ENCODE results near the gene HDAC5.
"Not testable (repeated sequence)": the region's sequence is repeated elsewhere in the genome, so short reads cannot be mapped to it uniquely, and the experiment has no call there.

HDAC5 gene

DNA sequence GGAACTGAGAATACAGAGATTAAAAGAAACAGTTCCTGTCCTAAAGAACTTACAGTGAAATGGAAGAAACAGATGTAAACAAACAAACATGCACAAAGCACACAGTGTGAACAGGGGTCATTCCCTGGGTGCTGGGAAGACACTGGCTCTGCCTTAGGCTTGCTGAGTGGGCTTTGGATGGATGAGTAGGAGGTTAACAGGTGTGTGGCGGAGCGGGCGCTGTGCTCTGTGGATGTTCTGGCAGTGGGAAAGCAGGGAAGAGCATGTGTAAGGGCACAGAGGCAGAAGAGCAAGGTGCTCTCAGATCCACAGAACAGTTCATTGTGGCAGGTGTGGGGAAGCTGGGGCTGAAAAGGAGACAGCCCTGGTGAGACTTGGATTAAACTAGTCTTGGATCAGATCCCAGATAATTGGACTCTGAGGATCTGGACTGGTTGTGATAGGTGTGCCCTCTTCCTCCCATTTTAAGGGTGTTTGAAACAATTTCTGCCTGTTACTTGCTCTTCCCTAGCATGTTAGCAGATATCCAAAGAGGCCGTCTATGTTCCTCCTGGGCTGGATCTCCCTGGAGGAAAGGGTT, 26.4 kb upstream of the HDAC5 start:
- H3K9me2 ChIP-seq (ENCODE audit: low read depth, low read length), result no peaks in the 10 kb centered on the region
- no peak for TF ChIP-seq EZH2 (IDR thresholded peaks at IDR 0.05; ENCODE audit: borderline replicate concordance, low read length)
- TF ChIP-seq, protein P1, sequence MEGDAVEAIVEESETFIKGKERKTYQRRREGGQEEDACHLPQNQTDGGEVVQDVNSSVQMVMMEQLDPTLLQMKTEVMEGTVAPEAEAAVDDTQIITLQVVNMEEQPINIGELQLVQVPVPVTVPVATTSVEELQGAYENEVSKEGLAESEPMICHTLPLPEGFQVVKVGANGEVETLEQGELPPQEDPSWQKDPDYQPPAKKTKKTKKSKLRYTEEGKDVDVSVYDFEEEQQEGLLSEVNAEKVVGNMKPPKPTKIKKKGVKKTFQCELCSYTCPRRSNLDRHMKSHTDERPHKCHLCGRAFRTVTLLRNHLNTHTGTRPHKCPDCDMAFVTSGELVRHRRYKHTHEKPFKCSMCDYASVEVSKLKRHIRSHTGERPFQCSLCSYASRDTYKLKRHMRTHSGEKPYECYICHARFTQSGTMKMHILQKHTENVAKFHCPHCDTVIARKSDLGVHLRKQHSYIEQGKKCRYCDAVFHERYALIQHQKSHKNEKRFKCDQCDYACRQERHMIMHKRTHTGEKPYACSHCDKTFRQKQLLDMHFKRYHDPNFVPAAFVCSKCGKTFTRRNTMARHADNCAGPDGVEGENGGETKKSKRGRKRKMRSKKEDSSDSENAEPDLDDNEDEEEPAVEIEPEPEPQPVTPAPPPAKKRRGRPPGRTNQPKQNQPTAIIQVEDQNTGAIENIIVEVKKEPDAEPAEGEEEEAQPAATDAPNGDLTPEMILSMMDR (IDR thresholded peaks at IDR 0.05; ENCODE audit: low read length), result no peak
- no peaks in the 10 kb centered on the region; the same call in 1 of the 2 replicates for H3K79me2 ChIP-seq (ENCODE audit: insufficient read depth, low read length)
- peaks cover 48% of the 10 kb centered on the region for H3K36me3 ChIP-seq (ENCODE audit: insufficient read depth, low read length)
- H3K4me1 ChIP-seq (ENCODE audit: insufficient read depth, low read length, severe bottlenecking), result no peaks in the 10 kb centered on the region
- H2AFZ ChIP-seq (ENCODE audit: low read length), result no peak overlapping the region
- H3K4me3 ChIP-seq (ENCODE audit: low read depth, low read length, poor library complexity, severe bottlenecking), result no peak overlapping the region
- no peaks in the 10 kb centered on the region for H3F3A ChIP-seq (ENCODE audit: insufficient read depth, low read length)
- H3K4me2 ChIP-seq (ENCODE audit: low read length), result no peak overlapping the region
- H3K27ac ChIP-seq (ENCODE audit: low read depth, low read length, poor library complexity, severe bottlenecking), result no peak overlapping the region
- no peaks in the 10 kb centered on the region for H3K27me3 ChIP-seq (ENCODE audit: insufficient read depth, low read length)
- H4K20me1 ChIP-seq (ENCODE audit: insufficient read depth, low read length), result no peaks in the 10 kb centered on the region
- H3K9ac ChIP-seq (ENCODE audit: low read length), result no peak overlapping the region
- no peaks in the 10 kb centered on the region for H3K9me3 ChIP-seq (ENCODE audit: low read length)

DNA sequence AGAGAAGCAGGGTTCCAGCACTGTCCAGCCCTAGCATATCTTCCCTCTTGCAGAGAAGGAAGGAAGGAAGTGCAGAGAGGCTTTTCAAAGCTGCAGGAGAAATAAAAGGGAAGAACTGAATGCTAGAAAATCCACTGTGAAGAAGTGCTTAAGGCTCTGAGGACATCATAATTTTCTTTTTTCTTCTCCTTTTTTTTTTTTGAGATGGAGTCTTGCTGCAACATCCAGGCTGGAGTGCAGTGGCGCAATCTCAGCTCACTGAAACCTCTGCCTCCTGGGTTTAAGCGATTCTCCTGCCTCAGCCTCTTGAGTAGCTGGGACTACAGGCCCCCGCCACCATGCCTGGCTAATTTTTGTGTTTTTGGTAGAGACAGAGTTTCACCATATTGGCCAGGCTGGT, 25.6 kb upstream of the HDAC5 start:
- not testable (repeated sequence) for H3K9me3 ChIP-seq (ENCODE audit: low read length); H3F3A ChIP-seq (ENCODE audit: insufficient read depth, low read length); H3K27me3 ChIP-seq (ENCODE audit: insufficient read depth, low read length); H4K20me1 ChIP-seq (ENCODE audit: insufficient read depth, low read length); H3K9me2 ChIP-seq (ENCODE audit: low read depth, low read length); H3K4me2 ChIP-seq (ENCODE audit: low read length); H3K27ac ChIP-seq (ENCODE audit: low read depth, low read length, poor library complexity, severe bottlenecking); H3K79me2 ChIP-seq (ENCODE audit: insufficient read depth, low read length); H3K4me3 ChIP-seq (ENCODE audit: low read depth, low read length, poor library complexity, severe bottlenecking); H3K9ac ChIP-seq (ENCODE audit: low read length); H3K4me1 ChIP-seq (ENCODE audit: insufficient read depth, low read length, severe bottlenecking); H2AFZ ChIP-seq (ENCODE audit: low read length)
- H3K36me3 ChIP-seq (ENCODE audit: insufficient read depth, low read length), result peaks cover 48% of the 10 kb centered on the region

DNA sequence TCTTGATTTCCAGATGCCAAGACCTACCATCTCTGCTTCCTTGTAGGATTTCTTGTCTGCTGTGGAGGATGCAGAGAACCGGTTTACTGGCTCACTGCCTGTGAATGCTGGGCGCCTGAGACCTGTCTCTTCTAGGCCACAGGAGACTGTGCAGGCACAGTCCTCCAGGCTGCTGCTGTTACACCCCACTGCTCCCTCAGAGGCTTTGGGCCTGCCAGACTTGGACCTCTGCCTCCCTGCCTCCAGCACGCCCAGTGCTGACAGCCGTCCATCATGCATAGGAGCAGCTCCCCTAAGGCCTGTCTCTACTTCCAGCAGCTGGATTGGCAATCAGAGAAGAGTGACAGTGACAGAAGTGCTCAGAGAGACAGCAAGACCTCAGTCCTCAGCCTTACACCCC, 24.4 kb upstream of the HDAC5 start:
- H3K9me3 ChIP-seq (ENCODE audit: low read length), result no peaks in the 10 kb centered on the region
- no peaks in the 10 kb centered on the region; the same call in 1 of the 2 replicates for H3K79me2 ChIP-seq (ENCODE audit: insufficient read depth, low read length)
- peaks cover 4% of the 10 kb centered on the region for H3K4me1 ChIP-seq (ENCODE audit: insufficient read depth, low read length, severe bottlenecking)
- no peaks in the 10 kb centered on the region for H3K27me3 ChIP-seq (ENCODE audit: insufficient read depth, low read length)
- H4K20me1 ChIP-seq (ENCODE audit: insufficient read depth, low read length), result no peaks in the 10 kb centered on the region
- H3K9ac ChIP-seq (ENCODE audit: low read length), result no peak overlapping the region
- H3K9me2 ChIP-seq (ENCODE audit: low read depth, low read length), result no peaks in the 10 kb centered on the region
- H3K27ac ChIP-seq (ENCODE audit: low read depth, low read length, poor library complexity, severe bottlenecking), result no peak overlapping the region
- no peak overlapping the region for H3K4me2 ChIP-seq (ENCODE audit: low read length)
- no peak overlapping the region for H3K4me3 ChIP-seq (ENCODE audit: low read depth, low read length, poor library complexity, severe bottlenecking)
- TF ChIP-seq EZH2 (IDR thresholded peaks at IDR 0.05; ENCODE audit: borderline replicate concordance, low read length), result no peak
- TF ChIP-seq, protein P1 (IDR thresholded peaks at IDR 0.05; ENCODE audit: low read length), result no peak
- H3K36me3 ChIP-seq (ENCODE audit: insufficient read depth, low read length), result peaks cover 45% of the 10 kb centered on the region
- H2AFZ ChIP-seq (ENCODE audit: low read length), result no peak overlapping the region
- no peaks in the 10 kb centered on the region for H3F3A ChIP-seq (ENCODE audit: insufficient read depth, low read length)

Measured in OCI-LY1 (cell line).